Esophagus squamous epithelium (tissue), 4 donors: ENCODE data around the gene RP9.

Source experiments
- CTCF ChIP-seq, 6 experiments: fragments of 450-650 bp in 4 of 6; fragments of 200-600 bp in 2 of 6; sonication (generic) in 2 of 6; IDR thresholded peaks; one replicate each; pipeline ENCODE4 v1.5.1; 2016 to 2019; ENCODE audit warnings: antibody characterized with exemption in 6 of 6, mild to moderate bottlenecking in 4 of 6, moderate library complexity in 4 of 6
- POLR2A ChIP-seq, 4 donors: fragments of 450-650 bp; IDR thresholded peaks; one replicate each; pipeline ENCODE4 v1.6.1; 2017; ENCODE audit warnings: antibody characterized with exemption in 4 of 4, mild to moderate bottlenecking in 4 of 4, moderate library complexity in 3 of 4

GRCh38 chr7:33143996-33144718, 35.0 kb upstream of the RP9 start:
- TF ChIP-seq POLR2A (IDR thresholded peaks at IDR 0.05), result no peak
- no peak for TF ChIP-seq CTCF (IDR thresholded peaks at IDR 0.05)
